HCT116 (cell line): ENCODE measurements around the gene DPPA3. TPM values are rescaled to one million over a fixed set of nuclear protein-coding genes. Genes with fewer than 3 reads are reported as not detected.
"Not testable (repeated sequence)": the region's sequence is repeated elsewhere in the genome, so short reads cannot be mapped to it uniquely, and the experiment has no call there.

Experiments
- ATAC-seq: fragments of 200-7000 bp; cut with Tn5 transposase; 2 replicates; pipeline ENCODE4 v1.9.1; 2020; ENCODE audit warnings: mild to moderate bottlenecking, moderate library complexity
- BruUV-seq: library from RNA; stranded (reverse); fragments of 400-500 nt; replicated peaks from 2 replicates; lab custom pipeline; 2021; lab: Mats Ljungman, UMichigan
- CTCF ChIA-PET: fragments of 300-600 bp; sonication (Branson Sonifier 250); formaldehyde crosslinking; loops from one replicate; lab custom pipeline; 2021; ENCODE audit warnings: antibody characterized with exemption; lab: Charles Lee
- POLR2A ChIA-PET: fragments of 300-600, 350-600 bp; sonication (Branson Sonifier 250); formaldehyde crosslinking; loops from one replicate; lab custom pipeline; 2021; ENCODE audit warnings: antibody characterized with exemption; lab: Charles Lee
- RAD21 ChIA-PET, 2 experiments: fragments of 300-600 bp; sonication (Branson Sonifier 250); formaldehyde crosslinking; loops; one replicate each; lab custom pipeline; 2023; ENCODE audit warnings: low total read pairs in 2 of 2; ENCODE audit not compliant: uncharacterized antibody in 2 of 2, unreplicated experiment in 2 of 2, low non-redundant PET in 1 of 2; lab: Charles Lee
- DNase-seq: peaks from one replicate; pipeline ENCODE4 v3.0.0-alpha.2; 2010; ENCODE audit warnings: low read depth, low spot score
- H2AFZ ChIP-seq: fragments of 200-600 bp; shearing (Covaris generic), sonication (generic); 2 replicates; pipeline ENCODE4 v1.6.1; 2017; ENCODE audit warnings: low read depth, mixed run types, mixed read lengths, antibody characterized with exemption, low read length; ENCODE audit not compliant: poor library complexity, severe bottlenecking
- H3K27ac ChIP-seq: 2 replicates; pipeline ENCODE4 v1.5.1; 2012; ENCODE audit warnings: low read depth, low read length
- H3K27me3 ChIP-seq: fragments of 200-600 bp; sonication (generic); 2 replicates; pipeline ENCODE4 v1.6.1; 2016; ENCODE audit warnings: mixed run types, low read length, mixed read lengths; ENCODE audit not compliant: insufficient read depth
- H3K36me3 ChIP-seq, 2 experiments: fragments of 200-500 bp in 1 of 2; fragments of 200-600 bp in 1 of 2; sonication (Bioruptor generic) in 1 of 2; sonication (generic) in 1 of 2; 2 replicates each; pipeline versions ENCODE4 v1.5.1 to v1.6.1; 2014 to 2016; ENCODE audit warnings: low read length in 2 of 2, inconsistent platforms in 1 of 2, mixed read lengths in 1 of 2, mixed run types in 1 of 2; ENCODE audit not compliant: insufficient read depth in 2 of 2, control insufficient read depth in 1 of 2
- H3K4me1 ChIP-seq, 2 experiments: fragments of 200-600 bp in 1 of 2; sonication (generic) in 1 of 2; 2 replicates each; pipeline versions ENCODE4 v1.5.1 to v1.6.1; 2012 to 2017; ENCODE audit warnings: low read length in 2 of 2, inconsistent platforms in 1 of 2, mild to moderate bottlenecking in 1 of 2, mixed read lengths in 1 of 2, mixed run types in 1 of 2, moderate library complexity in 1 of 2; ENCODE audit not compliant: insufficient read depth in 2 of 2, control insufficient read depth in 1 of 2
- H3K4me2 ChIP-seq: fragments of 200-600 bp; sonication (generic); 2 replicates; pipeline ENCODE4 v1.6.1; 2017; ENCODE audit warnings: mixed run types, low read length, mixed read lengths
- H3K4me3 ChIP-seq, 2 experiments: fragments of 200-600 bp in 1 of 2; sonication (generic) in 1 of 2; replicated peaks in 1 of 2; 2 replicates each; pipeline ENCODE4 v1.5.1; 2011 to 2016; ENCODE audit warnings: low read length in 2 of 2, control low read depth in 1 of 2, low read depth in 1 of 2, mild to moderate bottlenecking in 1 of 2, mixed read lengths in 1 of 2, mixed run types in 1 of 2
- H3K79me2 ChIP-seq: fragments of 200-600 bp; sonication (generic); 2 replicates; pipeline ENCODE4 v1.6.1; 2017; ENCODE audit warnings: mild to moderate bottlenecking, mixed run types, low read length, moderate library complexity, mixed read lengths; ENCODE audit not compliant: insufficient read depth
- H3K9ac ChIP-seq: fragments of 200-600 bp; sonication (generic); 2 replicates; pipeline ENCODE4 v1.6.1; 2016; ENCODE audit warnings: low read length, mixed read lengths
- H3K9me2 ChIP-seq: fragments of 200-600 bp; sonication (generic), shearing (Covaris generic); 2 replicates; pipeline ENCODE4 v1.6.1; 2017; ENCODE audit warnings: mixed run types, mild to moderate bottlenecking, moderate library complexity; ENCODE audit not compliant: insufficient read depth
- H3K9me3 ChIP-seq, 2 experiments: fragments of 200-500 bp in 1 of 2; fragments of 200-600 bp in 1 of 2; sonication (Bioruptor generic) in 1 of 2; sonication (generic) in 1 of 2; 2 replicates each; pipeline ENCODE4 v1.6.1; 2014 to 2017; ENCODE audit warnings: low read length in 2 of 2, mixed read lengths in 2 of 2, inconsistent platforms in 1 of 2, low read depth in 1 of 2, mild to moderate bottlenecking in 1 of 2, mixed run types in 1 of 2, moderate library complexity in 1 of 2; ENCODE audit not compliant: control insufficient read depth in 1 of 2, insufficient read depth in 1 of 2
- H4K20me1 ChIP-seq: fragments of 200-600 bp; sonication (generic), shearing (Covaris generic); 2 replicates; pipeline ENCODE4 v1.6.1; 2017; ENCODE audit warnings: mixed run types, mild to moderate bottlenecking, moderate library complexity; ENCODE audit not compliant: insufficient read depth
- CEBPB ChIP-seq: IDR thresholded peaks from 2 replicates; pipeline ENCODE4 v1.6.1; 2012; ENCODE audit warnings: low read depth
- EGR1 ChIP-seq: IDR thresholded peaks from 2 replicates; pipeline ENCODE4 v1.6.1; 2012; ENCODE audit warnings: low read depth
- EZH2 ChIP-seq: fragments of 200-600 bp; sonication (generic); IDR thresholded peaks from 2 replicates; pipeline ENCODE4 v1.6.1; 2017; ENCODE audit warnings: antibody characterized with exemption, mixed run types
- EZH2phosphoT487 ChIP-seq: fragments of 200-600 bp; IDR thresholded peaks from 2 replicates; pipeline ENCODE4 v1.6.1; 2018; ENCODE audit warnings: antibody characterized with exemption, borderline replicate concordance
- FOSL1 ChIP-seq: IDR thresholded peaks from 2 replicates; pipeline ENCODE4 v1.6.1; 2012; ENCODE audit warnings: low read depth
- POLR2A ChIP-seq: IDR thresholded peaks from 2 replicates; pipeline ENCODE4 v1.7.0; 2011; ENCODE audit warnings: borderline replicate concordance; ENCODE audit not compliant: insufficient read depth, insufficient read length; ENCODE audit errors: extremely low read depth
- SIN3A ChIP-seq: IDR thresholded peaks from 2 replicates; pipeline ENCODE4 v1.6.1; 2012; ENCODE audit warnings: low read depth
- SP1 ChIP-seq: IDR thresholded peaks from 2 replicates; pipeline ENCODE4 v1.6.1; 2012; ENCODE audit warnings: low read depth
- YY1 ChIP-seq: IDR thresholded peaks from 2 replicates; pipeline ENCODE4 v1.6.1; 2011; ENCODE audit warnings: low read length, low read depth, moderate library complexity, mild to moderate bottlenecking; ENCODE audit not compliant: insufficient replicate concordance; ENCODE audit errors: extremely low read depth
- ZFX ChIP-seq: fragments of 450-650 bp; IDR thresholded peaks from 2 replicates; pipeline ENCODE4 v1.6.1; 2017
- intact Hi-C: fragments of 100-400 bp; cut with micrococcal nuclease; formaldehyde crosslinking; loops from 2 replicates; pipeline ENCODE4 v1.10.0; 2022
- total RNA-seq: library from RNA; stranded (reverse); gene quantifications from one replicate; pipeline ENCODE4 v1.2.1, GENCODE V29; 2021; ENCODE audit not compliant: unreplicated experiment
- TF ChIP-seq, protein P1 (sequence below): IDR thresholded peaks from 2 replicates; pipeline ENCODE4 v1.6.1; 2012
- TF ChIP-seq, protein P2 (sequence below): IDR thresholded peaks from 2 replicates; pipeline ENCODE4 v1.6.1; 2011; ENCODE audit warnings: mild to moderate bottlenecking, low read length, moderate library complexity; ENCODE audit not compliant: insufficient replicate concordance; ENCODE audit errors: extremely low read depth

Gene DPPA3
- total RNA-seq, 1 experiment from 2014 or later, result not detected

DNA sequence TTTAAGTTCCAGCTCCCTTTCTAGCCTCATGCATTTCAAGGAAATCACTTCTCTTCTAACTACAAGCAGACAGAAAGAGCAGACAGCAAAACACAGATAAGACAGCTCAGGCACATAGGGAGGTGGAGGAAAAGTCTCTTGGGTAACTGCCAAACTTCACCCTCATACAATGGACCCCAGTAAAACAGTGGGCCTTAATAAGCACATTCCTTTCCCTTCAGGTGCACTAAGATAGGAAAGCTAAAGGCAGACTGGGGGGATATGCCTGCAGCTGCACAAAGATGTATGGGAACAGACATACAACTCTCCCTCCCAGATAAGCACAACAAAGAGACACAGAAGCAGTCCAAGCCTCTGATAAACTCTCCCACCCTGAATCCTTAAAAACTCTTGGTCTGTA lies 19.8 kb downstream of the DPPA3 start:
- H3K9me2 ChIP-seq, CTCF ChIA-PET, H3K36me3 ChIP-seq, ATAC-seq, intact Hi-C loops, H3K9me3 ChIP-seq, H3K4me3 ChIP-seq, H3K4me1 ChIP-seq, H4K20me1 ChIP-seq, H3K27me3 ChIP-seq, H3K79me2 ChIP-seq, H3K9ac ChIP-seq, RAD21 ChIA-PET, H3K27ac ChIP-seq, POLR2A ChIA-PET, H2AFZ ChIP-seq, DNase-seq, H3K4me2 ChIP-seq, BruUV-seq: not testable (repeated sequence)

DNA sequence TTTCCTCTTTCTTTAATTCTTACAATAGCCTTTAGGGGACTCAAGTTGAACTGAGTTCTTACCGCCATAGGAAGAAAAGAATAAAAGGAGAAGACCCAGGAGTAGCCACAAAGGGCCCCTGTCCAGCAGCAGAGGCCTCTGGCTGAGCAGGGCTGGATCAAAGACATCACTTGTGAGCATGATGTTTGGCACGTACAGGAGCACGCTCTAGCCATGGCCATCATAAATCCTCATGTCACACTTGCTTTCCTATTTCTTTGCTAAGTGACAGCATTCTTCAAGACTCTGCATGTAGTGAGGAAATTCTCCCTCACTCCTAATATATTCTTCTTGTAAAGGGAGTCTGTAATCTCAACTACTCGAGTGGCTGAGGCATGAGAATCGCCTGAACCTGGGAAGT lies 20.3 kb downstream of the DPPA3 start:
- no peak overlapping the region for H3K27ac ChIP-seq
- POLR2A ChIA-PET, result no interaction called here
- H3K9ac ChIP-seq, result no peak overlapping the region
- no peak overlapping the region for H2AFZ ChIP-seq
- DNase-seq (no peak), ATAC-seq (no peak)
- no peaks in the 10 kb centered on the region for H3K9me3 ChIP-seq
- CTCF ChIA-PET, result no interaction called here
- H3K4me3 ChIP-seq, result no peak overlapping the region
- H3K4me1 ChIP-seq, result no peaks in the 10 kb centered on the region
- TF ChIP-seq, protein P1, sequence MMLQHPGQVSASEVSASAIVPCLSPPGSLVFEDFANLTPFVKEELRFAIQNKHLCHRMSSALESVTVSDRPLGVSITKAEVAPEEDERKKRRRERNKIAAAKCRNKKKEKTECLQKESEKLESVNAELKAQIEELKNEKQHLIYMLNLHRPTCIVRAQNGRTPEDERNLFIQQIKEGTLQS, result no peak
- no peak for TF ChIP-seq CEBPB
- no peak for TF ChIP-seq EGR1
- no peak for TF ChIP-seq POLR2A
- no peak for TF ChIP-seq SP1
- no peak for TF ChIP-seq EZH2phosphoT487
- no peak for TF ChIP-seq EZH2
- TF ChIP-seq YY1, result no peak
- TF ChIP-seq ZFX, result no peak
- no peak for TF ChIP-seq FOSL1
- TF ChIP-seq, protein P2, sequence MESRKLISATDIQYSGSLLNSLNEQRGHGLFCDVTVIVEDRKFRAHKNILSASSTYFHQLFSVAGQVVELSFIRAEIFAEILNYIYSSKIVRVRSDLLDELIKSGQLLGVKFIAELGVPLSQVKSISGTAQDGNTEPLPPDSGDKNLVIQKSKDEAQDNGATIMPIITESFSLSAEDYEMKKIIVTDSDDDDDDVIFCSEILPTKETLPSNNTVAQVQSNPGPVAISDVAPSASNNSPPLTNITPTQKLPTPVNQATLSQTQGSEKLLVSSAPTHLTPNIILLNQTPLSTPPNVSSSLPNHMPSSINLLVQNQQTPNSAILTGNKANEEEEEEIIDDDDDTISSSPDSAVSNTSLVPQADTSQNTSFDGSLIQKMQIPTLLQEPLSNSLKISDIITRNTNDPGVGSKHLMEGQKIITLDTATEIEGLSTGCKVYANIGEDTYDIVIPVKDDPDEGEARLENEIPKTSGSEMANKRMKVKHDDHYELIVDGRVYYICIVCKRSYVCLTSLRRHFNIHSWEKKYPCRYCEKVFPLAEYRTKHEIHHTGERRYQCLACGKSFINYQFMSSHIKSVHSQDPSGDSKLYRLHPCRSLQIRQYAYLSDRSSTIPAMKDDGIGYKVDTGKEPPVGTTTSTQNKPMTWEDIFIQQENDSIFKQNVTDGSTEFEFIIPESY, result no peak
- TF ChIP-seq SIN3A, result no peak
- H3K27me3 ChIP-seq, result no peaks in the 10 kb centered on the region
- no peaks in the 10 kb centered on the region for H3K9me2 ChIP-seq
- no peak overlapping the region for H3K4me2 ChIP-seq
- H3K36me3 ChIP-seq, result no peaks in the 10 kb centered on the region
- H4K20me1 ChIP-seq, result no peaks in the 10 kb centered on the region
- no TSS peak for BruUV-seq
- H3K79me2 ChIP-seq, result no peaks in the 10 kb centered on the region
- RAD21 ChIA-PET, result no interaction called here
- intact Hi-C loops, result no loop called here
